HG03066 (cell line): Measurements from ENCODE around the gene GSDMA.

Experiments
- ATAC-seq: cut with Tn5 transposase; IDR thresholded peaks from one replicate; pipeline ENCODE4 v1.9.1; 2021; ENCODE audit warnings: low read depth; ENCODE audit not compliant: unreplicated experiment

GSDMA gene

DNA sequence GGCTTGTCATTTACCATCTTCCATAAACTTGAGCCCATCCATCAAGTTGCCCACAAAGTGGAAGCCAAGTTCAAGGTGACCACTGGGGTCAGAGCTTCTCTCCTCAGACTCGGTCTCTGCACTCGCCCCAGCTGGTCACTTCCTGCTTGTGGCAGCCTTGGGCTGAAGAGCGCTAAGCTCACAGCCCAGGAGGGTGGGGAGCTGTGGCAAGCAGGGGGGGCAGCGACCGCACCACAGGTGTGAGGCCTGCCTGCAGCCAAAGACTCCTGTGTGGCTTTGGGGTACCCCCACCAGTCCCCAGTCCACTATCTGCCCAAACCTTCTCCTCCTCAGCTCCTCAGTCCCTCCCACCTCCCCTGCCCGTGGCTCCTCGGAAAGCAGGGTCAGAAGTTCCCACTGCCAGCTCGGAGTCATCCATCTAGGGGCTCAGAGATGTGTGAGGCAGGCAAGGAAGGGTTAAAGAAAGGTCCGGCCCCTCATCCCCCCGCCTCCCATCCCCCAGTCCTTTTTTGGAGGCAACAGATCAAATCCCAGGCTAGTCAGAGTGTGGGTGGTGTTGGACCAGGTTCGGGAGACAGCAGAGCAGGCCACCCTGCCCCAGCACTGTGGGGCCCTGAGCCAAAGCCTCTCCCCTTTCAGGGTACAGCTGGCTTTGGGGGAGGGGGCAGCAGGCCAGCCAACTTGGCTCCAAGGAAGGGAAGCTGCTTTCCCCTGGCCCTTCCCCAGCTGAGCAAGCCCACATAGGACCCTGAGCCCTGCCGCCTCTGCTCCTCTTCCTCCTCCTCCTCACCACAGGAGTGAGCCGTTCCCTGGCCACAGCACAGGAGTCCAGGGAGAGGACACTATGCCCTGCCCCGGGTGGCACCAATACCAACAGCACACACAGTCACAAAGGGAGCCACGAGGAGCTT lies 55.7 kb downstream of the GSDMA start:
- ATAC-seq, result no peak

DNA sequence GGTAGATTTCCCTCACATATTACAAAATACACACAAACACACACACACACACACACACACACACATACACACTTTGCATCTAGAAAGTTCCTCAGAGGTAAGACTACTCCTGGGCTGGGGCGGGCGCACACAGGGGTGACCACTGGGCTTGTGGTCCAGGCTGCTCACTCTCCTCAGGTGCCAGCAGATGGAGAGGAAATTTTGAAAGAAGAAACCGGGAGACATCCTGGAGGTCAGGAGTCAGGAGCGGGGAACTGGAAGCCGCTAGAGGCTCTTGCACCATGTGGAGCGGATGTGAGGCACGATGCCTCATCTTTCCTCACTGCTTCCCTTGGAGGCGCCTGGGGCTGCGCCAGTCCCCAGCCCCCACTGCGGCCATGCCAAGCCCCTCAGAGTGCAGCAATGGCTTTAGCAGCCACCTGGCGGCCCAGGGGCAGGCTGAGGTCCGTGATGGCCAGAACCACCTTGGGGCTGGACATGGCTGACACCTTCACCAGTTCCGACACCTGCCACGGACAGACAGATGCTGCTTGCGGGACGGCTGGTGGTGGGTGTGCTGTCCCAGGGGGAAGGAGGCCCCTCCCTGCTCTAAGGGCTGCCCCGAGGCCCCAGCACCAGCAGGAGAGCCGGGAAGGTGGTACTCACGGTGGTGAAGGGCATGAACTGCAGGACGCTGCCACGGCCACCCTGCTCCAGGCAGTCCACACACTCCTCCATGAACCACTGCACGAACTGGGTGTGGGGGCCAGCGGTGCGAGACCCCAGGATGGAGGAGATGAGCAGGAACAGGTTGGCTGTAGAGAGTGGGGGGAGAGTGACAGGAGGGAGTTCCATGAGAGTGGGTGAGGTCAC lies 56.6 kb downstream of the GSDMA start:
- ATAC-seq, result no peak

DNA sequence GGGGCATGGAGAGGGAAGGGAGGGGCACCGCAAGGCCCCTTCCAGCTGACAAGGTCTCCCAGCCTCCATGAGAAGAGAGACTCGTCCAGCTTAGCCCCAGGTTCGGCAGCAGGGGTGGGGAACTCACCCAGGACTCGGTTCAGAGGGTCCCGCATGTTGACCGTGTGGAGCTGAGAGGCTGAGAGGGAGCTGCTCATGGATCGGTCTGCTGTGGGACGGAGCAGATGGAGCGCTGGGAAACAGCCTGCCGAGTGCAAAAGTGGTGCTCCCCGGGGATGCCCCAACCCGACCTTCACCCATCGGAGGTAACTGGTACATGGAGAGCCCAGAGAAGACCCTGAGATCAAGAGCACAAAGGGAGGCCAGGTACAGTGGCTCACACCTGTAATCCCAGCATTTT lies 57.3 kb downstream of the GSDMA start:
- no peak for ATAC-seq

DNA sequence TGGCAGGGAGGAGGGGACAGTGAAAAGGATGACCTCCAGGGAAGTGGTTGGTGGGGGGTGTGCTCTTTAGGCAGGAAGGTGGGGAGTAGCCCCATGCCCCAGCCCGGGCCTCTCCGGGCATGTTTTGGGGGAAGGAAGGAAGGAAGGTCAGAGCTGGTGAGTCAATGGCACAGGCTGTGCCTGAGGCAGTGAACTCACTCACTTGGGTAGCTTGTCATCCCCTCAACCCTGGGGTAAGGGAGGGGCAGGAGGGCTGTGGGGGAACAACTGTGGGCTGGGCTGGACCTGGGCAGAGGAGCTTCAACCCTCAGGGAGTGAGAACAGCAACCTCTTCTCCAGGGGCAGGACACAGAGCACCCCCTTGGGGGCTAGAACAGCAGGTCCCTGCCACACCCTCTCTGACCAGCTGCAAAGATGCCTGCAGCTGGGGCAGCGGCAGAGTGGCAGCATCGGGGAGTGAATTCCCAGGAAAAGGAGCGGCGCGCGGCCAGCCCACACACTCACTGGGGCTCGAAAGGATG lies 58.7 kb downstream of the GSDMA start:
- no peak for ATAC-seq

DNA sequence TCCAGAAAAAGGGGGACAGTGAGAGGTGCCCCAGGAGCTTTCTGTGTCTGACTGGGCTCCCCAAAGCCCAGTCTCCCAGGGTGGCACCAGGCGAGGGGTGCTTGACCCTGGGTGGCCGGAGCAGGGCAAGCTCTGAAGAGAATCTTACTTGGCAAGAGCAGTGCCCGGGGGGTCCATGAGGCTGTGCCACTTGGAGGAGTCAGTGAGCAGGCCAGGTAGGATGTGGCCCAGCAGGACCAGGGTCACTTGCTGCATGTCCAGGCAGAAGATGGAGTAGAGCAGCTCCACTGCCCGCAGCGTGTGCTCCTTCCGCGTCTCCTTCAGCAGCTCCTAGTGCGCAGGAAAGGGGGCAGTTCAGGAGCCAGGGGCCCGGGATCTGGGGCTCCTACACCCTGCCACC lies 59.7 kb downstream of the GSDMA start:
- ATAC-seq, result no peak

DNA sequence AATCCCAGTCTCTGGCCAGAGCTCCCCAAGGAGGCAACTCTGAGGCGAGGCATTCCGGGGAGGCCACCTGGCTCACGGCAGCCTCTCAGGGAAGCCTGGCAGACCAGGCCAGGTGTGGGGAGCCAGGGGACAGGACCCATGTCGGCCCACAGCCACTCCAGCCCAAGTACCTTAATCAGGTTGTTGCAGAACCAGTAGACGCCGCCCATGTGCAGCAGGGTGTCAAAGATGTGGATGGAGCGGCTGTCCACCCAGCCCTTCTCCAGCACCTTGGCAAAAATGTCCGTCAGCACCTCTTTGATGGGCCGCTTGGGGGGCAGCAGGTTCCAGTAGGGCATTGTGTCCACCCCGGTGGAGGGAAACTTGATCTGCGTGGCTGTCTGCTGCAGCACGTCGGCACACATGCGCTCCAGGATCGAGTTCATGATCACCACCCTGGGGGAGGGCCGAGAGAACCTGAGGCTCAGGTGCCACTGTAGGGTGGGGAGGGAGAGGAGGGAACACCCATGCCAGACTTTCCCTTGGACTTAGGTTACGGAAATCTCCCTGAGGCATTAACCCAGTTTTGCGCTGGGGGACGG lies 60.2 kb downstream of the GSDMA start:
- ATAC-seq, result no peak

DNA sequence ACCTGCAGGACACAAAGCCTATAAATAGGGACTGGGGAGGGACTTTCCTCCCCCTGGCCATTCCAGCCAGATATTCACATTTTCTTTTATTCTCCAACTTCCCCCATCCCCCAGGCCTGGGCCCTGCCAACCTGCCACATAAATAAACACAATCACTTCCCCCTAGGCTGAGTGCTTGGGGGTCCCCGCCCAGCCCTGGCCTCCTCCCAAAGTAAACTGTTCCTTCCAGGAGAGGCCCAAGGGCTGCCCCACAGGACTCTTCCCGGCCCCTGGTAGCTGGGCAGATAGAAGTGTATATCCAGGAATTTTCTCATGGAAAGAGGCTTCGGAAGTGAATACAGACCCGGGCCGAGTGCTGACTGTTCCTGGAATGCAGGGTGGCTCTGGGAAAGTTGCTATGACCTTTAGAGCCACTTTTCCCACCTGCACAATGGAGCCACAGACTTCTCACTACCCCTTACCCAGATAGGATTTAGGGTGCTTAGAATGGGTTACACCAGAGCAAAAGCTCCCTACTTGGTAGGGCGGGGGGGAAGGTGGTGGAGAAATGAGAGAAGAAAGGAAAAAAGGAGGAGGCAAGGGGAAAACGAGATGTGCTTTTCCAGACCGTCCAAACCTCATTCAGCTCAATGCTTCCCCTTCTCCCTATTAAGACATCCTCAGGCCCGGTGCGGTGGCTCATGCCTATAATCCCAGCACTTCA lies 60.9 kb downstream of the GSDMA start:
- no peak for ATAC-seq

DNA sequence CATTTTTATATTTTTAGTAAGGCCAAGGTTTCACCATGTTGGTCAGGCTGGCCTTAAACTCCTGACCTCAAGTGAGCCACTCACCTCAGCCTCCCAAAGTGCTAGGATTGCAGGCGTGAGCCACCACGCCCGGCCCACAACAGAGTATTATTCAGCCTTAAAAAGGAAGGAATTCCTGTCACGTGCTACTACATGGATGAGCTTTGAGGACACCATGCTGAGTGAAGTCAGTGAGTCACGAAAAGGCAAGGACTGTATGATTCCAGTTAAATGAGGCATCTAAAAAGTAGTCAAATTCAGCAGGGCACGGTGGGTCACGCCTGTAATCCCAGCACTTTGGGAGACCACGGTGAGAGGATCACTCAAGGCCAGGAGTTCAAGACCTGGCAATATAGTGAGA lies 62.1 kb downstream of the GSDMA start:
- ATAC-seq, result no peak

DNA sequence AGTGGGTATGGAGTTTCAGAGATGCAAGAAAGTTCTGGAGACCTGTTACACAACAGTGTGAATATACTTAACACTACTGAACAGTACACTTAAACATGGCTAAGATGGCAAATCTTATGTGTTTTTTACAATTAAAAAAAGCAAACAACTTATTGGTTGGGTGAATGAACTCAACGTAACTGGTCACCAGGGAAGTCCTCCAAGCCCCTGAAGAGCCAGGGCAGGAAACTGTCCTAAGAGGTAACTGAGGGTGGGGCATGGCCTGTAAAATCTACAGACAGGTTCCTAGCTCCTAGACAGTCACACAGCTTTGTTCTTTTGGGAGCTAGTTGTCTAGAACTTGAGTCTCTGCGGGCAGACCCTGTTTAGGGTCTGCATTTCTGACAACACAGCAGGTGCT lies 62.8 kb downstream of the GSDMA start:
- no peak for ATAC-seq

DNA sequence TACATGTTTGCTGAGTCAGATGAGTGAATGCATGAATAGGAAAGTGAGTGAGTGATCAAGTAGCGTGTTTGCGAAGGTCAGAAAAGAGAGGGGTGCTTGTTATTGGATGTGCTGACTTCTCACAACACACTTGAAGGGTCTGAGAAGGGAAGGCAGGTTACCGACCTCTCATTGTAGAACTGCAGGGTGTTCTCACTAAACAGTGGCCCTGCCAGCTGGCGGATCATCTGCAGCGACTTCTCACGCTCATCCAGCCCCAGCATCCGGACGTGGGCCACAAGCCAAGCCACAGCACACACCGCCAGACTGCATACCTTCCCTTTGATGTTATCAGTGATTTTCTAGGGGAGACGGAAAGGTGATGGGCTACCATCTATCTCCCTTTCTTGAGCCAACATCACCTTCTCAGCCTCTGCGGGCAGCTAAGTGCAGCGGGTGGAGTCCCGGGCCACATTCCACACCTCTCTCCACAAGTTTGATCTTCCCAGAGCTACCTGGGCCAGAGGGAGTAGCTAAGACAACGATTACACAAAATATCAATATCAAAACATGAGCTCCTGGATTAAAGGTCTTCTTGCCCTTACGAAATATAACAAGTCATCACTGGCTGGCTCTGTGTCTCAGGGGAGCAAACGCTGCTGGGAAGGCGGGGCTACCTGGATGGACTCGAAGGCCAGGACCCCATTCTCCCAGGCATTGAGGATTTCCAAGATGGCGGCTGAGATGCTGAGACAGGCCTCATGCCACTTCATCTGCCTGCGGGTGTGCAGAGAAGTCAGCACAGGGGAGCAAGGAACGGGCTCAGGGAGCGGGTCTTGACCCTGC lies 63.4 kb downstream of the GSDMA start:
- no peak for ATAC-seq

DNA sequence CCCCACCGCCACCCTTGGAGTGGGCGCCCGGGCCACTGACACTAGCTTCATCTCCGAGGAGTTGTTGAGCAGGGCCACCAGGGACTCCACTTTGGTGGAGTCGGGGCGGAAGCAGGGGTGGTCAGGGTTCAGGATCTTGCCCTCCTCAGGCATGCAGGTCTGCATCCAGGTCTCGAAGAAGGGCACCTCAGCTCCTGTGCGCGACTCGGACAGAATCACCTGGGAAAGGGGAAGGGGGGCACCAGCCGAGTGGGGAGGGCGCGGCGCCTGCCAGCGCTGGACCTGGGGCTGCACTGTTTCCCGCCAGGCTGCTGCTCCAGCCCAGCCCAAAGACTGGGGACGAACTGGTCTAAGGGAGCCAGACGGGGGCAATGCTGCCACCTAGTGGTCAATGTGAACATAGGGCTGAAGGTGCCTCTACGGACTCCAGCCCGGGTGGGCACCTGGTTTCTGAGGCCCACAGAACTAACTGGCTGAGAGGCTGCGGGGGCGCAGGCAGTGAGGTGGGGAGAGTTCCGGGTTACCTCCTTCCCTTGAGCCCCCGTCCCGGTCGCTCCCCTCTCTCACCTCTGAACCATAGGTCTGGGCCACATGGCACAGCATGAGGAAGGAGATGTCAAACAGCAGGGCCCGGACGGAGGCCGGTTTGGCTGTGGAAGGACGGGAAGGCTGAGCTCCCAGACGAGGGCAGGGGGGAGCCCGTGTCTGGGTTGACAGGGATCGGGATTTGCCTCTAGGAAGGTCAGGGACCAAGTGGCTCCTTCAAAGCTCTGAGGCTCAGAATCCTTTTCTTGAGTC lies 64.2 kb downstream of the GSDMA start:
- no peak for ATAC-seq
